Measurements from ENCODE around the gene CHRFAM7A.
"Not testable (repeated sequence)": the region's sequence is repeated elsewhere in the genome, so short reads cannot be mapped to it uniquely, and the experiment has no call there.

CHRFAM7A gene

DNA sequence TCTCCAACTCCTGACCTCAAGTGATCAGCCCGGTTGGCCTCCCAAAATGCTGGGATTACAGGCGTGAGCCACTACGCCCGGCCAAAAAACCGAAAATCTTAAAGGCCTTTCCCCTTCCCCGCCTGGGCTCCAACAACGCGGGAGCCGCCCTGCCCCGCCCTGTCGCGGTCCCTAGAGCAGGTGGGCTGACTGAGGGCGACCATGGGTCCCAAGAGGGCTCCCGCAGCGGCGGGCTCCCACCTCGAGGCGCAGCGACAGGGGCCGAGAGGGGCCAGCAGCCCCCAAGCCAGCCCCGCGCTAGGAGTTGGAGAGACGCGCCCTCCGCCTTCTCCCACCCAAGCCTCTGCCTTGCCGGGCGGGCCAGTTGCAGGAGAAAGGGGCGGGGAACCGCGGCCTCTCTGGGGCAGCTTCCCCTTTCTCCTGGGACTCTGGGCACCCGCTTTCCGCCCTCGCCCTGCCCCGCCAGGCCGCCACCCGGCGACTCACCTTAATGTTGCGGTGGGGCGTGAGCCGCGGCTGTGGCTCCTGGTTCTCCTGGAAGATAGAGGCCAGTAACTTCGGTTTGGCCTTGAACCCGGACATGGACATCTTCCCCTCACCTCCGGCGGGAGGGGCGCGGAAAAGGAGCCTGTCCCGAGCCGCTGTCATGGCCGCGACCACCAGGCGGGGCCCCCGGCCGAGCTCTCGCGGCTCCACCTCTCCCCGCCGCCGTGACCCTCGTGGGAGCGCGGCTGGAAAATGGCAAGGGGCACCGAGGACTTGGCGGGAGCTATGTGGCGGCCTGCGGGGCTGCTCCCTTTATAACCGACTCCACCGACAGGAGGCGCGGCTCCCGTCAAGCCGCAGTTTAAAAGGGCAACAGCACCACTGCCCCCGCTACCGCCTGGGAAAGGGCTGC, at the start of gene CHRFAM7A:
CHRFAM7A (minus strand) TSS at position 775 of the 898 bp plus-strand sequence. CDS start 10,189 bp downstream, outside the sequence.
- not testable (repeated sequence) for H3K27me3 Mint-ChIP-seq, H3K9me3 Mint-ChIP-seq, H3K4me1 Mint-ChIP-seq, H3K4me3 Mint-ChIP-seq, H3K27ac Mint-ChIP-seq, H3K36me3 Mint-ChIP-seq

DNA sequence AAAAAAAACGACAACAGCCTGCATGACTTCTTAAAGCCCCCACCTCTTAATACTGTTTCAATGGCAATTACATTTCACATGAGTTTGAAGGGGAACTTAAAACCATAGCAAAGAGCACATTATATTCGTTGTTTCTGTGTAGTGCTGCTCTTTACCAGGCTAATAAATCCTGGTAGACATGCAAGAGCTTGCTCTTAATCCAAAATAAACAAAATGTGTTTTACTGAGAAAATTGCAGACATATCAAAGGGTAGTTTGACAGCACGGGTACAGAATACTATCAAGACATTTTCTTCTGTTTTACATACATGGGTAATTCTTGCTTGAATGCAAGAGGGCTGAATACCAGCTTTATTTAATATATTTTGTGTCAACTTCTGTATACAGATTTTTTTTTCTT, 45.0 kb upstream of the CHRFAM7A start:
- not testable (repeated sequence) for H3K27ac Mint-ChIP-seq, H3K4me3 Mint-ChIP-seq, H3K9me3 Mint-ChIP-seq, H3K36me3 Mint-ChIP-seq, H3K4me1 Mint-ChIP-seq, H3K27me3 Mint-ChIP-seq

- not testable (repeated sequence) for H3K4me1 Mint-ChIP-seq, H3K27me3 Mint-ChIP-seq, H3K36me3 Mint-ChIP-seq, H3K9me3 Mint-ChIP-seq, H3K4me3 Mint-ChIP-seq, H3K27ac Mint-ChIP-seq
Observed at GRCh38 chr15:30435878-30436277, 42.5 kb upstream of the CHRFAM7A start.

GRCh38 chr15:30420723-30421122, 27.4 kb upstream of the CHRFAM7A start:
- H3K27ac Mint-ChIP-seq, H3K9me3 Mint-ChIP-seq, H3K27me3 Mint-ChIP-seq, H3K36me3 Mint-ChIP-seq, H3K4me1 Mint-ChIP-seq, H3K4me3 Mint-ChIP-seq: not testable (repeated sequence)

DNA sequence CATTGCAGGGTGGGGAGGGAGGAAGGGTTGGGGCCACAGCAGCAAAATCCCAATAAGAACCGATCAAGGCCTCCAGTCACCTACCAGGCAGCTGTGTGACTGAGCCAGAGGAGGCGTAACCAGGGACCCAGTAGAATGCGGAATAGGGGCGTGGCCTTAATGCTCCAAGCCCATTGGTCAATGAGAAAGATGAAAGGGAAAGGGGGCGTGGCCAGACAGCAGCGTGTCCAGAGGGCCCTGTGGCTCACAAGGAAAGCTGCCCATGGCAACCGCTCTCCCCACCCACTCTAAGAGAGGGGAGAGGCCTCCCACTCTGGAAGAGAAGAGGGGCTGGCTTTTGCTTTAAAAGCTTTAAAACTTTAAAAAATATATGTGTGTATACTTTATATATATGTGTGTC, 20.8 kb upstream of the CHRFAM7A start, which contains the start of gene GOLGA8R:
GOLGA8R (minus strand) TSS at position 101 of the 400 bp plus-strand sequence; CDS start at position 3, 98 bp downstream.
- not testable (repeated sequence) for H3K4me3 Mint-ChIP-seq, H3K27me3 Mint-ChIP-seq, H3K9me3 Mint-ChIP-seq, H3K4me1 Mint-ChIP-seq, H3K36me3 Mint-ChIP-seq, H3K27ac Mint-ChIP-seq

GRCh38 chr15:30407636-30408035, 14.3 kb upstream of the CHRFAM7A start:
- not testable (repeated sequence) for H3K27ac Mint-ChIP-seq, H3K4me1 Mint-ChIP-seq, H3K27me3 Mint-ChIP-seq, H3K4me3 Mint-ChIP-seq, H3K9me3 Mint-ChIP-seq, H3K36me3 Mint-ChIP-seq

DNA sequence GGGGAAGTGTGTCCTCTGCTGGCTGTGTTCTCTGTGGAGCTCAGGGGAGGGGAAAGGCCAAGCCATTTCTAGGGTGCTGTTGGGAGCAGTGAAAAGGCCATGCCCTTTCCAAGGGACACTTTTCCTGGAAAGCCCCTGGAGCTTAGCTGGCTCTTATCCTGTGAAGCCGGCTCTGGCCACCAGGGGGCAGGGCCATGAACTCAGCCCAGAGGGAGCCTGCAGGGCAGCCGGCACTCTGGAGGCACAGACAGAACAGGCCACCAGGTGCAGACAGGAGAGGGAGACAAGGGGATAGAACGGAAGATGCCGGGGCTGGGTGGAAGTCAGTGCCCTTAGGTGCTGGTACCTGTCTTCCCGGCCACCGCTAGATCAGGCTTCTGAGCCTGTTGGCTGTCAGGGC, 5.6 kb upstream of the CHRFAM7A start:
- H3K9me3 Mint-ChIP-seq, H3K27ac Mint-ChIP-seq, H3K27me3 Mint-ChIP-seq, H3K4me3 Mint-ChIP-seq, H3K4me1 Mint-ChIP-seq, H3K36me3 Mint-ChIP-seq: not testable (repeated sequence)

GRCh38 chr15:30393664-30393991, 288 bp upstream of the CHRFAM7A start:
- H3K9me3 Mint-ChIP-seq, H3K4me3 Mint-ChIP-seq, H3K27ac Mint-ChIP-seq, H3K4me1 Mint-ChIP-seq, H3K36me3 Mint-ChIP-seq, H3K27me3 Mint-ChIP-seq: not testable (repeated sequence)

- H3K4me3 Mint-ChIP-seq, H3K9me3 Mint-ChIP-seq, H3K27ac Mint-ChIP-seq, H3K4me1 Mint-ChIP-seq, H3K27me3 Mint-ChIP-seq, H3K36me3 Mint-ChIP-seq: not testable (repeated sequence)
Observed at GRCh38 chr15:30386318-30386887, 6.9 kb downstream of the CHRFAM7A start.

- H3K4me1 Mint-ChIP-seq, H3K27me3 Mint-ChIP-seq, H3K4me3 Mint-ChIP-seq, H3K9me3 Mint-ChIP-seq, H3K36me3 Mint-ChIP-seq, H3K27ac Mint-ChIP-seq: not testable (repeated sequence)
Observed at GRCh38 chr15:30377082-30377413, 16.3 kb downstream of the CHRFAM7A start.

- not testable (repeated sequence) for H3K27me3 Mint-ChIP-seq, H3K4me3 Mint-ChIP-seq, H3K36me3 Mint-ChIP-seq, H3K27ac Mint-ChIP-seq, H3K9me3 Mint-ChIP-seq, H3K4me1 Mint-ChIP-seq
Observed at GRCh38 chr15:30376375-30377081, 16.8 kb downstream of the CHRFAM7A start.

- not testable (repeated sequence) for H3K4me3 Mint-ChIP-seq, H3K27me3 Mint-ChIP-seq, H3K9me3 Mint-ChIP-seq, H3K36me3 Mint-ChIP-seq, H3K4me1 Mint-ChIP-seq, H3K27ac Mint-ChIP-seq
Observed at GRCh38 chr15:30375872-30376271, 17.5 kb downstream of the CHRFAM7A start.

DNA sequence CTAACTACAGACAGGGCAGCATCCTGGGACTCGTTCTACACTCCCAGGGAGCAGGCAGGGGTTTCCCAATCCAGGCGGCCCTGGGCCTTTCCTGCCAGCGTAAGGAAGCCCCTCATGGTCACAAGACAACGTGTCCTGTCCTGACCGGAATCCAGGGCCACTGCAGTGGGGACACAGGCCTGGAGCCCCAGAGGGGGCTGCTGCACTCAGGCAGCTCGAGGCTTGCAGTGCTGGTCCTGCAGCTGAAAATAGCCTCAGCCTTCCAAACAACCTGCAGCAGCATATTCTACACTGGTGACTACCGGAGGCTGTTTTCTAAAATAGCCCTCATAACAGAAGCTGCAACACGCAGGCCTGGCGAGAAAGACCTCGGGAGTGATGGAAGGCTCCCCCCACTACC, 18.5 kb downstream of the CHRFAM7A start:
- not testable (repeated sequence) for H3K36me3 Mint-ChIP-seq, H3K9me3 Mint-ChIP-seq, H3K4me3 Mint-ChIP-seq, H3K27me3 Mint-ChIP-seq, H3K27ac Mint-ChIP-seq, H3K4me1 Mint-ChIP-seq

DNA sequence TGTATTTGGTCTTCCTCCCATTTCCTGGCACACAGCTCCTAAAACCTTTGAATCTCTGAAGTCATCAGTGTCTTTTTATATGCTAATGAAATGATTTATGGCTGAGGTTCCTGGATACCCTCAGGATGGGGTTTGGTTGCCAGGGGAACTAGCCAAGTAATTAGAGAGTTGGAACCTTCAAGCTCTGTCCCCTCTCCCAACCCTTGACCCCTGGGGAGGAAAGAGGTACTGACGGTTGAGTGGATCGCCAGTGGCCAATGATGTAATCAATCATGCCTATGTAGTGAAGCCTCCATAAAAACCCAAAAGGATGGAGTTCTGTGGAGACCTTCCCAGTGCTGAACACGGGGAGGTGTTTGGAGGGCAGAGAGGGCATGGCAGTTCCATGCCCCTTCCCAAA, 25.1 kb downstream of the CHRFAM7A start:
- not testable (repeated sequence) for H3K9me3 Mint-ChIP-seq, H3K36me3 Mint-ChIP-seq, H3K4me3 Mint-ChIP-seq, H3K27ac Mint-ChIP-seq, H3K27me3 Mint-ChIP-seq, H3K4me1 Mint-ChIP-seq

GRCh38 chr15:30367246-30367645, 26.1 kb downstream of the CHRFAM7A start:
- H3K36me3 Mint-ChIP-seq, H3K4me3 Mint-ChIP-seq, H3K27me3 Mint-ChIP-seq, H3K27ac Mint-ChIP-seq, H3K9me3 Mint-ChIP-seq, H3K4me1 Mint-ChIP-seq: not testable (repeated sequence)

- not testable (repeated sequence) for H3K27ac Mint-ChIP-seq, H3K4me3 Mint-ChIP-seq, H3K9me3 Mint-ChIP-seq, H3K36me3 Mint-ChIP-seq, H3K4me1 Mint-ChIP-seq, H3K27me3 Mint-ChIP-seq
Observed at GRCh38 chr15:30361404-30361803, 31.9 kb downstream of the CHRFAM7A start.

GRCh38 chr15:30360990-30361389, 32.4 kb downstream of the CHRFAM7A start:
- not testable (repeated sequence) for H3K27me3 Mint-ChIP-seq, H3K4me3 Mint-ChIP-seq, H3K27ac Mint-ChIP-seq, H3K36me3 Mint-ChIP-seq, H3K4me1 Mint-ChIP-seq, H3K9me3 Mint-ChIP-seq

Data from activated naive CD4-positive, alpha-beta T cell treated with anti-CD3 and anti-CD28 coated beads, Interleukin-2, amount 50 U/mL, for 24 hours (primary cell).